ENCODE measurements around the gene SMIM33.

DNA sequence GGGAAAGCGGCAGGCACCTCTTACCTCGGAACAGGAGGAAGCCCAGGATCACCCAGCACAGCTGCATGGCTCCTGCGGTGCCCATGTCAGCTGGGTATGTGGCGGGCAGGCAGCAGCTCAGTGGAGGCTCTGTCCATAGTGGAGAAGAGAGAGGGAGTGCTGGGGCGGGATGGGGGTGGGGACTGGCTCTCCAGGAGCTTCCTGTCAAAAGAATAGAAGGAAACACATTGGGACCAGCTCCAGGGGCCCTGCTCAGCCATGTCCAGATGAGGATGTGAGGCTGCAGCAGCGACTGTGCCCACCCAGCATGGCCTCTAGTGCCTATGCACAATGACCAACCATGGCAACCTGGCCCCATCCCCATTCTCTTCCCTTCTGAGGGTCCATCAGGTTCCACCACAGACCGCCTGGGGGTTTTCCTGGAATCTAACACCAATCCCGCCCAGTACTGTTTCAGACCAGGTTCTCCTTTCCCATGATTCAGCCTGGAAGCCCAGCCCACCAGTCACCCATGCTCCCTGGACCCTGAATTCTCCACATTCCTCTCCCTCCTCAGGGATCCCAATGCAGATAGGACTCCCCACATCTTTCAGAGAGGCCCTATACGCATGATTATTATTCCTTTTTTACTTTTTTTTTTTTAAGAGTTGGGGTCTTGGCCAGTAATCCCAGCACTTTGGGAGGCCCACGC is 8.1 kb upstream of the SMIM33 start, which contains the start of gene ECSCR:
- TF ChIP-seq CTCF (IDR thresholded peaks at IDR 0.05): no peak
- no peak for TF ChIP-seq EZH2 (IDR thresholded peaks at IDR 0.05; ENCODE audit: borderline replicate concordance, insufficient read depth, low read depth, low read length, poor library complexity, severe bottlenecking)

All from B cell (primary cell).